DND-41 (cell line): Measurements from ENCODE around the gene PACS2.

ENCODE experiments used
- ATAC-seq: fragments of 200-7000 bp; cut with Tn5 transposase; 3 replicates; pipeline ENCODE4 v1.9.1; 2021; ENCODE audit warnings: low read depth; ENCODE audit not compliant: insufficient read depth
- DNase-seq: peaks from one replicate; pipeline ENCODE4 v3.0.0-alpha.2; 2020
- H2AFZ ChIP-seq: 2 replicates; pipeline ENCODE4 v1.6.0; 2012; ENCODE audit warnings: low read depth, low read length
- H3K27ac ChIP-seq: 2 replicates; pipeline ENCODE4 v1.5.1; 2012; ENCODE audit warnings: low read length, inconsistent platforms
- H3K27me3 ChIP-seq: fragments of 200-600 bp; sonication (generic); 2 replicates; pipeline ENCODE4 v1.6.0; 2012; ENCODE audit warnings: low read length, mild to moderate bottlenecking, inconsistent platforms; ENCODE audit not compliant: insufficient read depth, poor library complexity
- H3K36me3 ChIP-seq: 2 replicates; pipeline ENCODE4 v1.5.1; 2012; ENCODE audit warnings: low read length, inconsistent platforms; ENCODE audit not compliant: insufficient read depth
- H3K4me1 ChIP-seq: 2 replicates; pipeline ENCODE4 v1.5.1; 2012; ENCODE audit warnings: mild to moderate bottlenecking, low read length; ENCODE audit not compliant: insufficient read depth
- H3K4me2 ChIP-seq: 2 replicates; pipeline ENCODE4 v1.6.0; 2012; ENCODE audit warnings: mild to moderate bottlenecking, moderate library complexity, low read length, inconsistent platforms; ENCODE audit not compliant: insufficient read depth
- H3K4me3 ChIP-seq, 2 experiments: fragments of 200-600 bp in 1 of 2; shearing (Covaris generic) in 1 of 2; 2 replicates each; pipeline ENCODE4 v1.5.1; 2012 to 2016; ENCODE audit warnings: inconsistent platforms in 2 of 2, low read length in 2 of 2, mild to moderate bottlenecking in 2 of 2, low read depth in 1 of 2, moderate library complexity in 1 of 2
- H3K79me2 ChIP-seq: 2 replicates; pipeline ENCODE4 v1.6.0; 2012; ENCODE audit warnings: low read length, inconsistent platforms; ENCODE audit not compliant: insufficient read depth
- H3K9ac ChIP-seq: 2 replicates; pipeline ENCODE4 v1.6.0; 2012; ENCODE audit warnings: low read depth, mild to moderate bottlenecking, inconsistent platforms, low read length, moderate library complexity
- H3K9me3 ChIP-seq: 2 replicates; pipeline ENCODE4 v1.5.1; 2012; ENCODE audit warnings: low read length, moderate library complexity, mild to moderate bottlenecking, inconsistent platforms; ENCODE audit not compliant: insufficient read depth, severe bottlenecking
- H4K20me1 ChIP-seq: 2 replicates; pipeline ENCODE4 v1.6.0; 2012; ENCODE audit warnings: low read length; ENCODE audit not compliant: insufficient read depth
- EZH2 ChIP-seq: IDR thresholded peaks from 3 replicates; pipeline ENCODE4 v1.6.1; 2012; ENCODE audit warnings: borderline replicate concordance, low read depth, mild to moderate bottlenecking, moderate library complexity, low read length, inconsistent platforms; ENCODE audit not compliant: severe bottlenecking
- TF ChIP-seq, protein P1 (sequence below): IDR thresholded peaks from 2 replicates; pipeline ENCODE4 v1.5.1; 2012; ENCODE audit warnings: borderline replicate concordance, low read length, moderate library complexity, mild to moderate bottlenecking; ENCODE audit not compliant: poor library complexity, severe bottlenecking; ENCODE audit errors: extremely low read depth

PACS2 gene

GRCh38 chr14:105414456-105415371 lies 100.2 kb downstream of the PACS2 start:
- peak; percentile 84 for ATAC-seq
- Histone ChIP-seq H3K27ac (peak overlapping the region; percentile 77), H3K9ac (peak overlapping the region; percentile 73), H2AFZ (peak overlapping the region; percentile 92), H4K20me1 (no peaks in the 10 kb centered on the region), H3K4me1 (peaks cover 36% of the 10 kb centered on the region), H3K36me3 (peaks cover 3% of the 10 kb centered on the region; the same call in 1 of the 2 replicates), H3K4me3 (peak overlapping the region; percentile 31 to 71; a peak in 3 of 4 replicates), H3K27me3 (no peaks in the 10 kb centered on the region), H3K79me2 (peaks cover 13% of the 10 kb centered on the region), H3K4me2 (peak overlapping the region; percentile 88), H3K9me3 (no peaks in the 10 kb centered on the region)
- TF ChIP-seq, protein P1, sequence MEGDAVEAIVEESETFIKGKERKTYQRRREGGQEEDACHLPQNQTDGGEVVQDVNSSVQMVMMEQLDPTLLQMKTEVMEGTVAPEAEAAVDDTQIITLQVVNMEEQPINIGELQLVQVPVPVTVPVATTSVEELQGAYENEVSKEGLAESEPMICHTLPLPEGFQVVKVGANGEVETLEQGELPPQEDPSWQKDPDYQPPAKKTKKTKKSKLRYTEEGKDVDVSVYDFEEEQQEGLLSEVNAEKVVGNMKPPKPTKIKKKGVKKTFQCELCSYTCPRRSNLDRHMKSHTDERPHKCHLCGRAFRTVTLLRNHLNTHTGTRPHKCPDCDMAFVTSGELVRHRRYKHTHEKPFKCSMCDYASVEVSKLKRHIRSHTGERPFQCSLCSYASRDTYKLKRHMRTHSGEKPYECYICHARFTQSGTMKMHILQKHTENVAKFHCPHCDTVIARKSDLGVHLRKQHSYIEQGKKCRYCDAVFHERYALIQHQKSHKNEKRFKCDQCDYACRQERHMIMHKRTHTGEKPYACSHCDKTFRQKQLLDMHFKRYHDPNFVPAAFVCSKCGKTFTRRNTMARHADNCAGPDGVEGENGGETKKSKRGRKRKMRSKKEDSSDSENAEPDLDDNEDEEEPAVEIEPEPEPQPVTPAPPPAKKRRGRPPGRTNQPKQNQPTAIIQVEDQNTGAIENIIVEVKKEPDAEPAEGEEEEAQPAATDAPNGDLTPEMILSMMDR = peak; percentile 80
- no peak for TF ChIP-seq EZH2
- peak; percentile 77 for DNase-seq

GRCh38 chr14:105415481-105416428 lies 101.2 kb downstream of the PACS2 start:
- no peaks in the 10 kb centered on the region for H3K27me3 ChIP-seq
- H4K20me1 ChIP-seq = peaks cover 3% of the 10 kb centered on the region
- peak overlapping the region; percentile 88 for H3K4me2 ChIP-seq
- peak overlapping the region; percentile 31 to 71; a peak in 3 of 4 replicates for H3K4me3 ChIP-seq
- peaks cover 40% of the 10 kb centered on the region for H3K4me1 ChIP-seq
- H3K36me3 ChIP-seq = peaks cover 8% of the 10 kb centered on the region; the same call in 1 of the 2 replicates
- peak overlapping the region; percentile 77 for H3K27ac ChIP-seq
- H3K9ac ChIP-seq = peak overlapping the region; percentile 73
- ATAC-seq (no peak), DNase-seq (no peak)
- no peaks in the 10 kb centered on the region for H3K9me3 ChIP-seq
- TF ChIP-seq EZH2 = no peak
- TF ChIP-seq, protein P1 = no peak
- H2AFZ ChIP-seq = peak overlapping the region; percentile 92
- peaks cover 20% of the 10 kb centered on the region for H3K79me2 ChIP-seq

DNA sequence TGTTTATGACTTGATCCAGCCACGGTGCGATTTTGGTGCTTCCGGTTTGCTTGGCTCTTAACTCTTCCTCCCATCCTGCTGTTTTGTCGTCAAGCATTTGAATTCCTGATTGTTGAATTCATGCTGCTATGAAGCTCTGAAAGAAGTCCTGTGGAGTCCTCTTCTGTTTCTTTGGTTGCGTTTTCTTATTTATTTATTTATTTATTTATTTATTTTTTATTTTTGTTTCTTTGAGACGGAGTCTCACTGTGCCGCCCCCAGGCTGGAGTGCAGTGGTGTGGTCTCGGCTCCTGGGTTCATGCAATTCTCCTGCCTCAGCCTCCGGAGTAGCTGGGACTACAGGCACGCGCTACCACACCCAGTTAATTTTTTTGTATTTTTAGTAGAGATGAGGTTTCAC lies 102.1 kb downstream of the PACS2 start:
- H3K27ac ChIP-seq = no peak overlapping the region
- peaks cover 29% of the 10 kb centered on the region for H3K79me2 ChIP-seq
- ATAC-seq (no peak), DNase-seq (no peak)
- peaks cover 12% of the 10 kb centered on the region for H4K20me1 ChIP-seq
- TF ChIP-seq, protein P1 = no peak
- TF ChIP-seq EZH2 = no peak
- H3K4me3 ChIP-seq = no peak overlapping the region
- no peak overlapping the region for H2AFZ ChIP-seq
- H3K4me2 ChIP-seq = no peak overlapping the region
- H3K9me3 ChIP-seq = no peaks in the 10 kb centered on the region
- H3K4me1 ChIP-seq = peaks cover 49% of the 10 kb centered on the region
- no peaks in the 10 kb centered on the region for H3K27me3 ChIP-seq
- H3K36me3 ChIP-seq = peaks cover 17% of the 10 kb centered on the region
- no peak overlapping the region for H3K9ac ChIP-seq
